HG02571 (cell line): ENCODE results near the gene PDZD11.
"Not testable (repeated sequence)": the region's sequence is repeated elsewhere in the genome, so short reads cannot be mapped to it uniquely, and the experiment has no call there.

ENCODE experiments used
- ATAC-seq: cut with Tn5 transposase; IDR thresholded peaks from one replicate; pipeline ENCODE4 v1.9.1; 2021; ENCODE audit warnings: mild to moderate bottlenecking, moderate library complexity; ENCODE audit not compliant: unreplicated experiment

The PDZD11 gene

DNA sequence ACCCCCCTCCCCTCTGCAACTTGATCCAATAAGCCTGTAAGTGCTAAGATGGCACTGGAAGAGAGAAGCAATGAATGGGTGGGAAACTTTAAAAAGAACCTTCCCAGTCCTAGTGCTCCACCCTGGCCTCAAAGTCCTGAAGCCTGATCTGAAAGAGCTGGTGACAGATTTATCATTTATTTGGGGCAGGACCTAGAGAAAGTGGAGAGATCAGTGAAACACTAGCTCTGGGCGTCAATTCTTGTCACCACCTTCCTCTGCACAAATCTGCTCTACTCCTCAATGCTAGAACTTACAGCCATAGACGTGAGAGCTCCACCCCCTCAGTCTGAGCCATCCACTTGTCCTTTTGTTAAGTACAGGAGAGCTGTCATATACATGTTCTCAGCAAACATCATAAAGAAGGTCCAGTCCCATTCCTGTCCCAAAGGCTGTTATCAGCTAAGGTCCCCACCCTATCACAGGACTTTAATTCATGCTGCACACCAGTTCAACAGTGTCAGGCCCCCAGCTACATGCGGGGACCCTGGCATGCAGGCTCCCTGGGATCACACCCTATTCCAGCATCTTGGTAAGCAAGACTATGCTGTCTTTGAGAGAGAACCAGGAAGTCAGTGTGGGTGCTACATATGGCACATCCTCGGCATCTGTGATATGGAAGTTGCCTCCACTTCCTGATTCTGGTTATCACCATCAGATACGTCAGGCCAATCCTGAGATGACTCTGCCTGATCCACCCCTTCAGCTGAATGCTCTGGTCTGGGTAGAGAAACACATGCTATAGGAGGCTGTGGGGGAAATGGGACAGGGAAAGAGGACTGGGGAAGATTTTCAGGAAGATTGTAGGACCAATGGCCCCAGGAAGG is 32.1 kb downstream of the PDZD11 start:
- ATAC-seq = no peak

DNA sequence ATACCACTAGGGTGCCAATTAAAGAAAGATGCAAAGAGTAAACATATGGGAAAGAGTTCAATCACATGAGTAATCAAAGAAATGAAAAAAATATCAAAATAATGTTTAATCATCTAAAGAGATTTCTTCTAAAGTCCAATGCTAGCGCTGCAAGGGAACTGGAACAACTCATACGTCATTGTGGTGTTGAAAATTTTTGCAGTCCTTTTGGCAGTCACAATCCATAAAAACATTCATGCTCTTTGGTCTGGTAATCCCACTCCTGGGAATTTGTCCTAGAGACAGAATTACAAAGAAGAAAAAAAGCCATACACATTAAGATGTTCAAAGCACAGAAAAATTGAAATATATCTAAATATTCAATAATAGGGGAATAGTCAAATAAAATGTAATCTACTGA is 34.3 kb downstream of the PDZD11 start:
- no peak for ATAC-seq

DNA sequence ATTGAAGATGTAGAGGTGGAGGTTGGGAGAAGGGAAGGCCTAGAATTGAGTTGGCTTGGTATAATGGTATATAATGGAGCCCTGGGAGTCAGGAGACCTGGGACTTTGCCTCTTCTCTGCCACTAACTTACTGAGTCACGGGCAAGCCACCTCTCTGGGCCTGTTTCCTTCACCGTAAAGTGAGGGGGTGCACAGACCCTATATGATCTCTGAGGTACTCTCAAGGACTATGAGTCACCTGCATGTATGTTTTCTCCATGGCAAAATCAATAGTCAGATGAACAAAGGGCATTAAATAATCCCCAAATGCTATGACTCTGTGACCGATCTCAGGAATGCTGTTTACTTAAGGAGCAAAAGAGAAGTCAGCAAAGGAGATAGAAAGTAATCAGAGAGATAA is 34.8 kb downstream of the PDZD11 start:
- ATAC-seq = no peak

DNA sequence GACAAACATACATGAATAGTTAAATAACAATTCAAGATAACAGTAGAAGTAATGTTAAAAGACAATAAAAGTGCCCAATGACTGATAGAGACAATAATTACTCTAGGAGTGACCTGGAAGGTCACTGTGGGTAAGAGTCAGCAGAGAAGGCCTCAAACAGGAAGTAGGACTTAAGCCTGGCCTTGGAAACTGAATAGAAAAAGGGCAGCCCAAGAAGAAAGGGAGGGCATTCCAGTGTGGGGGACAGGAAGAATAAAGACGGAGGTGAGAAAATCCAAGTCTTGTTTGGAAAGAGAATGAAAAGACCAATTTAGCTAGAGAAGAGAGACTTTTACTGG is 35.7 kb downstream of the PDZD11 start:
- no peak for ATAC-seq

DNA sequence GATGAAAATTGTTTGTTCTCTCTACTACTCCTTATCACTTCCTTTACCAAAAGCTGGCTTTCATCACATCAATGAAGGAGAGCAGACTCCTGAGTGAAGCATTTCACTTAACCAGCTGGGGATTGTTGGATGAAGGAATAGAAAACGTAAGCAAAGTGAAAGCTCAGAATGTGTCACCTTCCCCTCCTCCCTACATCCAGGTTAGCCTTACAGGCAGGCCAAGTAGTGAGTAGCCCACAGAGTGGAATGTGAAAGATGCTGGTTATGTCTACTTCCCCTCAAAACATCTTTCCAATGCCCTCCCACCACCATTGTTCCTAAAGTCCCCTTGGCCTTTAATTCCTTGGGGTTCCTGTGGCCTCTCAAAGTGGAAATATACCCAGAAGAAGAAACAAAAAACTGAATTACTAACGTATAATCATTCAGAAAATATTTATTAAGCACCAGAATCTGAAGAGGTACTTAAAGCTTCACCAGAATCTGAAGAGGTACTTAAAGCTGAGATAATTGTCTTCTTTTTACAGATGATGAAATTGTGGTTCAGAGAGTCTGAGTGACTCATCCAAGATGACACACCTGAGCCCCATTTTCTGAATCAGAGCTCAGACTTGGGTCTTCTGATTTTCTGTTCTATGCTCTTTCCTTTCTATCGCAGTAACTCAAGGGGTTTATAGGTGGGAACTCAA is 36.2 kb downstream of the PDZD11 start:
- no peak for ATAC-seq

DNA sequence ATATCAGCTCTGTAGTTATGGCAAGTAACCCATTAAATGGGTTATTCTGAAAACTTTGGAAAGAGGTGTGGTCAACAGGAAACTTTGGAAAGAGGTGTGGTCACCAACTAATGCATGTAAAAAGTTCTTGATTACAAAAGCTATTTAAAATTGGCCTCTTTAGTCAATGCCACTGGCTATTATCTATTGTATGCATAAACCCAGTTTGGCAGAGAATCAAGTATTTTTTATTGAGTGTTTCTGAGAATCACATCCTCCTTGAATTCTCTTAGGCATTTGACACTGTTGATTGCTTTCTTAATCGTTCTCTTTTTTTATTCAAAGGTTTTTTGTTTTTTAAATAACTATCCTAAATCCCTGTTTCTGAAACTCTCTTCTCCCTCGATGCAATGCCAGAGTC is 37.2 kb downstream of the PDZD11 start:
- no peak for ATAC-seq

DNA sequence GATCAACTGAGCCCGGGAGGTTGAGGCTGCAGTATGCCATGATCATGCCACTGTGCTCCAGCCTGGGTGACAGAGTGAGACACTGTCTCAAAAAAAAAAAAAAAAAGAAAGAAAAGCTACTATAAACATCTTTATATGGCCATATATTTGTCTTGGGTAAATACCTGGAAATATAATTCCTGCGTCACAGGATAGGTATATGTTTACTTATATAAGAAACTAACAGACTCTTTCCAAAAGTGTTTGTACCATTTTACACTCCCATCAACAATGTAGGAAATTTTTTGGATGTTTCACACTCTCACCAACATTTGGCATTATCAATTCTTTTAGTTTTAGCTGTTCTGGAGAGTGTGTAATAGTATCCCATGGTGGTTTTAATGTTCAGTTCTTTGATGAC is 42.5 kb downstream of the PDZD11 start:
- no peak for ATAC-seq

DNA sequence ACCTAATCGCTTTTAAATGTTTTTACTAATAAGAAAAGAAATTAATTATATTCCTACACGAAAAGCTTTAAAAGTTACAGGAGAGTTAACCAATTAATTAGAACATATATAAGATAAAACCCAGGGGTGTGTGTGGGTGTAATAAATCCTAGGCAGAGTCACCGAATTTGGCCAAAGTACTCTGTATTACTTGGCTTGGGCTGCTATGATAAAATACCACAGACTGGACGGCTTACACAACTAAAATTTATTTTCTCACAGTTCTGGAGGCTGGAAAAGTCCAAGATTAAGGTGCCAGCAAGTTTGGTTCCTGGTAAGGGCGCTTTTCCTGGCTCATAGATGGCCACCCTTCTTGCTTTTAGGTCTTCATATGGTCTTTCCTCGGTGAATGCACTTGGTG is 44.8 kb downstream of the PDZD11 start:
- ATAC-seq = no peak

DNA sequence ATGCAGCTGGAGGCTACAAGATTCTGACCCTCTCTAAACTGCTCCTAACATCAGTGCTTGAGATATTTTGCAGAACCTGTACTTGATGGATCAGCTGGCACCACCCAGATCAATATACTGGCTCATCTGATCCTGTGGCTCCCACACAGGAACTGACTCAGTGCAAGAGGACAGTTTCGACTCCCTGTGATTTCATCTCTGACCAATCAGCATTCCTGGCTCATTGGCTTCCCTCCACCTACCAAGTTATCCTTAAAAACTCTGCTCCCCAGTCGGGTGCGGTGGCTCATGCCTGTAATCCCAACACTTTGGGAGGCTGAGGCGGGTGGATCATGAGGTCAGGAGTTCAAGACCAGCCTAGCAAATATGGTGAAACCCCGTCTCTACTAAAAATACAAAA is 46.1 kb downstream of the PDZD11 start:
- ATAC-seq = not testable (repeated sequence)

DNA sequence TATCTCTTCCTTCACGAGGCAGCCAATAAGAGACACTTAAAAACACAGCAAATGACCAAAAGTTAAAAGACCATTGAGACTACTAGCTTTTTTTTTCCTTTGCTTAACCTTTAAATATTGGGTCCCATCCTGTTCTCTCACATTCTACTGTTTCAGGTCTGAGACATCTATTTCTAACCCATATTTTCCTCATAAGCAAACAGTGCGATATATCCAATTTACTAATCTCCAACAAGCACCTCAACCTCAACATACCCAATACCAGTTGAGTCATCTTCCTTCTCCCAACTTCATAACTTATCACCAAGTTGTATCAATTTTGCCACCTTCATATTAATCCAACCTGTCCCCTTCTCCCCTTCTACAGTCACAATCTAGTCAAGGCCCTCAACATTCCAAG is 48.2 kb downstream of the PDZD11 start:
- no peak for ATAC-seq

DNA sequence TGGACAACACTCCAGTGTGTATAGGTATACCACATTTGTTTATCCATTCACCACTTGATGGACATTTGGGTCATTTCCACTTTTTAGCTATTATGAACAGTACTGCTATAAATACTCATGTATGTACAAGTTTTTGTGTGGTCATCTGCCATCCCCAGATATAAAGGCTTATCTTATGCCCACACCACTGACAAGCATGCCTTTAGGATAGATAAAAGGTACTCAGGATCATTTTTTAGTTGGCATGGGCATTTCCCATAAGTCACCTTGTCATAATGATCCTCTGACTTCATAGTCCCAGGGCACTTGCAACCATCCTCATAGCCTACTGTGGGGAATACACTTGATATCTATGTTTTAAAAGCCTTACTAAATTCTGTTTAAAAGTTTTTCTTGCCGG is 49.0 kb downstream of the PDZD11 start:
- ATAC-seq = no peak
